Omental fat pad (tissue), 4 donors: ENCODE measurements around the gene E2F7. TPM values are rescaled to one million over a fixed set of nuclear protein-coding genes. Genes with fewer than 3 reads are reported as not detected.
"Not testable (repeated sequence)": the region's sequence is repeated elsewhere in the genome, so short reads cannot be mapped to it uniquely, and the experiment has no call there.

Experiments
- ATAC-seq: fragments of 150-250 bp; one replicate; pipeline ENCODE4 v1.9.1; 2016; ENCODE audit warnings: mild to moderate bottlenecking, moderate library complexity; ENCODE audit not compliant: low FRiP score
- DNase-seq: peaks from one replicate; pipeline ENCODE4 v3.0.0-alpha.2; 2019; ENCODE audit warnings: low spot score
- total RNA-seq, 4 donors: library from RNA; depleted of rRNA; stranded (reverse); fragments of >200 nt; gene quantifications; one replicate each; pipeline ENCODE4 v1.1.0, GENCODE V29; 2016
- TF ChIP-seq, protein P1 (sequence below), 3 donors: fragments of 450-650 bp; IDR thresholded peaks; one replicate each; pipeline ENCODE4 v1.5.1; 2016 to 2017; ENCODE audit warnings: antibody characterized with exemption in 3 of 3, mild to moderate bottlenecking in 3 of 3, moderate library complexity in 2 of 3

The E2F7 gene
- total RNA-seq, 4 donors from 2014 or later = 0.36 TPM; not detected in 3

DNA sequence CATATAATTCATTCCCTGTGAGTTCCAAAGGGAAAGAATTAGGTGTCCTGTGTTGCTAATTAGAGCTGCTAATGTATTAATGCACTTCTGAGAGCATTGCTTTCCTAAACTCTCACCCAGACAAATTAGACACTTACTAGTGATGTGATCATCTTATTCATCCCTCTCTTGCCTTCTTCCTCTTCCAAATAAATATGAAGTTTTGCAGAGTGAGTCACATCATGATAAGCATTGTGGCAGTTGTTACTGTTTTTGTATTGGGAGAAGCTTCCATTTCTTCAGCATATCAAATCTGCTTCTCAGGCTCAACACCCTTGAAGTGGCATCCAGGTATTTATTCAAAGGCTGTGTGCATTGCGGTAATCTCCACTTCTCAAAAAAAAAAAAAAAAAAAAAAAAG lies 37.3 kb upstream of the E2F7 start:
- DNase-seq (no peak), ATAC-seq (no peak)
- TF ChIP-seq, protein P1, sequence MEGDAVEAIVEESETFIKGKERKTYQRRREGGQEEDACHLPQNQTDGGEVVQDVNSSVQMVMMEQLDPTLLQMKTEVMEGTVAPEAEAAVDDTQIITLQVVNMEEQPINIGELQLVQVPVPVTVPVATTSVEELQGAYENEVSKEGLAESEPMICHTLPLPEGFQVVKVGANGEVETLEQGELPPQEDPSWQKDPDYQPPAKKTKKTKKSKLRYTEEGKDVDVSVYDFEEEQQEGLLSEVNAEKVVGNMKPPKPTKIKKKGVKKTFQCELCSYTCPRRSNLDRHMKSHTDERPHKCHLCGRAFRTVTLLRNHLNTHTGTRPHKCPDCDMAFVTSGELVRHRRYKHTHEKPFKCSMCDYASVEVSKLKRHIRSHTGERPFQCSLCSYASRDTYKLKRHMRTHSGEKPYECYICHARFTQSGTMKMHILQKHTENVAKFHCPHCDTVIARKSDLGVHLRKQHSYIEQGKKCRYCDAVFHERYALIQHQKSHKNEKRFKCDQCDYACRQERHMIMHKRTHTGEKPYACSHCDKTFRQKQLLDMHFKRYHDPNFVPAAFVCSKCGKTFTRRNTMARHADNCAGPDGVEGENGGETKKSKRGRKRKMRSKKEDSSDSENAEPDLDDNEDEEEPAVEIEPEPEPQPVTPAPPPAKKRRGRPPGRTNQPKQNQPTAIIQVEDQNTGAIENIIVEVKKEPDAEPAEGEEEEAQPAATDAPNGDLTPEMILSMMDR (IDR thresholded peaks at IDR 0.05) = no peak

DNA sequence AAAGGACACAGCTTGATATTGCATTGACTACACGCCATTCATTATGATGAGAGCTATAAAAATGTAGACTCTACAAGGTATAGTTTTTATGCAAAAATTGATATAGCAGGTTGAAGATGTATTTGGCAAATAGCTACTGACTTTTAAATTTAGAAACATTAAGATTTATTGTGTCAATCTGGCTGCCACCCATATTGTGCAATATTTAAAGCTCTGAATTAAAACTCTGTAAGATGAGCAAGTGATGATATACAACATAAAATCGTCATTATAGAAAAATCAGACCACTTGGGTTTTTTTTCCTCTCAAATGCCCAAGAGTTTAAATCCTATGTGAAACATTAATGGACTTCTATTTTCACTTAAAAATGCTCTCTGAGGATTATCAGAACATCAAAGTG lies 36.8 kb upstream of the E2F7 start:
- DNase-seq = no peak

DNA sequence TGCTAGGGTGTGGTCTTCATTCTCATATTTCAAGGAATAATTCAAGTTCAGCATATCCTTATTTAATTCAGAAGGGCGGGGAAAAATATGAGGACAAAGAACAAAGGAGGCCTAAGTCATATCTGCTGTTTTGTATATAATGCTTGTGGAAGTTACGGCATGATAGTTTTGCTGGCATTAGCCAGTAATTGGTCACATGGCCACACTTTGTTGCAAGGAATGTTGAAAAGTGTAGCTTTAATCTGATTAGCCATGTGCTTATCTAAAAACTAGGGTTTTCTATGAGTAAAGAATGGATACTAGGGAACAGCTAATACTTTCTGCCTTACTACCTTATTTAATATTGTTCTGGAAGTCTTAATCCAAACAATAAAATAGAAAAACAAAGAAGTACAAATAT lies 34.4 kb upstream of the E2F7 start:
- DNase-seq = no peak
- TF ChIP-seq, protein P1 (IDR thresholded peaks at IDR 0.05) = no peak
- no peak for ATAC-seq

More for the DNA sequence above, 36.8 kb upstream of the E2F7 start:
- ATAC-seq = no peak
- TF ChIP-seq, protein P1 (IDR thresholded peaks at IDR 0.05) = no peak

DNA sequence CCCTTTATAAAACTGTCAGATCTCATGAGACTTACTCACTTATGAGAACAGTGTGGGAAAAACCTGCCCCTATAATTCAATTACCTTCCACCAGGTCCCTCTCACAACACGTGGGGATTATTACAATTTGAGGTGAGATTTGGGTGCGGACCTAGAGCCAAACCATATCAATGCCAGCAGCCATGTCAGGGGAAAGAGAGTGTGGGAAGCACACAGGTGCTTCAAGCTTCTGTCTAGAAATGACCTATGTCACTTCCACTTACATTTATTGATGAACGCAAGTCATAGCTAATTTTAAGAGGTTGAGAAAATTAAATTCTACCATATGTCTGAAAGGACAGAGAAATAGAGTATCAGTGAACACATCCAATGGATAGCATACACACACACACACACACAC lies 32.5 kb upstream of the E2F7 start:
- TF ChIP-seq, protein P1 (IDR thresholded peaks at IDR 0.05) = no peak
- ATAC-seq = no peak
- no peak for DNase-seq

DNA sequence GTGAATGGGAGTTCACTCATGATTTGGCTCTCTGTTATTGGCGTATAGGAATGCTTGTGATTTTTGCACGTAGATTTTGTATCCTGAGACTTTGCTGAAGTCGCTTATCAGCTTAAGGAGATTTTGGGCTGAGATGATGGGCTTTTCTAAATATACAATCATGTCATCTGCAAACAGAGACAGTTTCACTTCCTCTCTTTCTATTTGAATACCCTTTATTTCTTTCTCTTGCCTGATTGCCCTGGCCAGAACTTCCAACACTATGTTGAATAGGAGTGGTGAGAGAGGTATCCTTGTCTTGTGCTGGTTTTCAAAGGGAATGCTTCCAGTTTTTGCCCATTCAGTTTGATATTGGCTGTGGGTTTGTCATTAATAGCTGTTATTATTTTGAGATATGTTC lies 26.9 kb upstream of the E2F7 start:
- ATAC-seq, DNase-seq: not testable (repeated sequence)

DNA sequence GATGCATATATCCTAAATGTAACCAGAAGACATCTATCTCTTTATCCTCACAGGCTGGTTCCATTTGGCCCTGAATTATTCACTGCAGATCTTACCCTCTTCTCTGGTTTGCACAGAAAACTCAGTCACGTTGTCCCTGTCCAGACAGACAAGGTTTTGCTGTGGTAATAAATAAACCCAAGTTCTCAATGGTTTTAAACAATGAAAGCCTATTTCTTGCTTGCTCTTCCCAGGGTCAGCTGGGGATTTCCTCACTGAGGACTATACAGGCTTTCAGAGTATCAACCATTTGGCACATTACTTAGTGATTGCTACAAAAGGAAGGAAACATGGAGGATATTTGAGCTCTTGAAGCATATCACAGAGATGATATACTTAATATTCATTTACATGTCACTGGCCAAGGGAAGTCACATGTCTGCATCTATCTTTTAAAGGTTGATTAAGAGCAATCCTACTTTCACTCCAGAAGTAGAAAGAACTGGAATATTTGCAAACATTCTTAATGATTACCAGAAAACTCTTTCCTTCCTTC lies 24.4 kb upstream of the E2F7 start:
- TF ChIP-seq, protein P1 (IDR thresholded peaks at IDR 0.05) = no peak
- DNase-seq (no peak), ATAC-seq (no peak)

DNA sequence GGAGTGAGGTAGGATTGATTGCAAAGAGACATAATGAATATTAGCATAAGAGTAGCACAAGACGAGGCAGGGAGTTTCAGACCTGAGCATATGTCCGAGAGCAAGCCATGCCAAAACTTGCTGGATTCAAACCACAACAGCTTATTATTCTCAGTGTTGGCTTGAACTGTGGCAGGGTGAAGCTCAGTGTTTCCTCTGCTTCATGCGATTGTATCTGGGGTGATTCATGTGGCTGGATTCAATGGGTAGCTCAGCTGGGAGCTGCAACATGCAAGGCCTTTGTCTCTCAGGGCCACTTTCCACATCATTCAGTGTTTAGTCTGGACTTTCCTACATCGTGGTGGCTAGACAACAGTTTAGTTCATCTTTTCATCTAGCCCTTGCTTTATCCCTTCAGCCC lies 22.1 kb upstream of the E2F7 start:
- no peak for ATAC-seq
- TF ChIP-seq, protein P1 (IDR thresholded peaks at IDR 0.05) = no peak

DNA sequence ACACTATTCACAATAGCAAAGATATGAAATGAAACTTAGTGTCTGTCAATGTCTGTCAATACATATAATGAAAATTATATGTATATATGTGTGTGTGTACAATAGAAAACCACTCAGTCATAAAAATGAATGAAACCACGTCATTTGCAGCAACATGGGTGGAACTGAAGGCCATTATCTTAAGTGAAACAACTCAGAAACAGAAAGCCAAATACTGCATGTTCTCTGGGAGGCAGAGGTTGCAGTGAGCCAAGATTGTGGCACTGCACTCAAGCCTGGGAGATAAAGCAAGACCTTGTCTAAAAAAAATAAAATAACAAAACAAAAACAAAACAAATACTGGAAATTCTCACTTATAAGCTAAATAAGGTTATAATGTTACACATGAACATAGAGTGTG lies 16.7 kb upstream of the E2F7 start:
- no peak for DNase-seq
- no peak for ATAC-seq
- TF ChIP-seq, protein P1 (IDR thresholded peaks at IDR 0.05) = no peak

More for the DNA sequence above, 22.1 kb upstream of the E2F7 start:
- no peak for DNase-seq
